Uterus (tissue), 4 donors: ENCODE results near the gene PPP1R16B. TPM values are rescaled to one million over a fixed set of nuclear protein-coding genes. Genes with fewer than 3 reads are reported as not detected.
"Not testable (repeated sequence)": the region's sequence is repeated elsewhere in the genome, so short reads cannot be mapped to it uniquely, and the experiment has no call there.

ENCODE experiments used
- DNase-seq, 2 donors: peaks; one replicate each; pipeline ENCODE4 v3.0.0-alpha.2; 2019 to 2020
- H3K27ac ChIP-seq, 2 donors: fragments of 200-600 bp; sonication (generic); 1 replicate in 1 of 2; 2 replicates in 1 of 2; pipeline ENCODE4 v1.5.1; 2016 to 2018
- H3K27me3 ChIP-seq, 2 donors: fragments of 200-600 bp; sonication (generic); one replicate each; pipeline ENCODE4 v1.5.1; 2018 to 2019; ENCODE audit warnings: control low read depth in 1 of 2
- H3K36me3 ChIP-seq, 2 donors: fragments of 200-600 bp; sonication (generic); one replicate each; pipeline ENCODE4 v1.5.1; 2019; ENCODE audit warnings: control low read depth in 1 of 2
- H3K4me1 ChIP-seq, 2 donors: fragments of 200-600 bp; sonication (generic); one replicate each; pipeline ENCODE4 v1.5.1; 2018 to 2019; ENCODE audit warnings: control low read depth in 1 of 2
- H3K4me3 ChIP-seq, 2 donors: fragments of 200-600 bp; sonication (generic); 1 replicate in 1 of 2; 2 replicates in 1 of 2; pipeline ENCODE4 v1.5.1; 2018 to 2019; ENCODE audit warnings: mild to moderate bottlenecking in 1 of 2
- H3K9me3 ChIP-seq, 2 donors: fragments of 200-600 bp; sonication (generic); one replicate each; pipeline ENCODE4 v1.5.1; 2019; ENCODE audit warnings: control low read depth in 1 of 2
- CTCF ChIP-seq, 4 experiments: fragments of 200-600 bp in 2 of 4; fragments of 450-650 bp in 2 of 4; sonication (generic) in 2 of 4; IDR thresholded peaks; one replicate each; pipeline ENCODE4 v1.5.1; 2016 to 2019; ENCODE audit warnings: antibody characterized with exemption in 4 of 4, mild to moderate bottlenecking in 2 of 4, moderate library complexity in 1 of 4
- POLR2A ChIP-seq, 2 donors: fragments of 450-650 bp; IDR thresholded peaks; one replicate each; pipeline ENCODE4 v1.6.1; 2016; ENCODE audit warnings: antibody characterized with exemption in 2 of 2, mild to moderate bottlenecking in 1 of 2, moderate library complexity in 1 of 2
- intact Hi-C: fragments of 100-400 bp; cut with DNase I; formaldehyde crosslinking; loops from one replicate; pipeline ENCODE4 v1.15.1; 2023; ENCODE audit warnings: low total_unique reads
- total RNA-seq, 4 donors: library from RNA; depleted of rRNA in 3 of 4; stranded (reverse); fragments of >200 nt in 3 of 4; gene quantifications; one replicate each; pipeline versions ENCODE4 v1.1.0 to v1.2.4, GENCODE V29; 2014 to 2023
- donor health status: DM: yes; HTN: yes; CAD: no.

The PPP1R16B gene
- total RNA-seq, 4 donors from 2014 or later = 7.6 to 15.8 (median 12.5) TPM

GRCh38 chr20:38791940-38792339, 13.6 kb upstream of the PPP1R16B start:
- H3K27me3 ChIP-seq = no peaks in the 10 kb centered on the region
- no peak overlapping the region for H3K27ac ChIP-seq
- intact Hi-C loops = no loop called here
- no peaks in the 10 kb centered on the region for H3K9me3 ChIP-seq
- TF ChIP-seq POLR2A (IDR thresholded peaks at IDR 0.05) (no peak), CTCF (IDR thresholded peaks at IDR 0.05) (no peak)
- no peaks in the 10 kb centered on the region for H3K4me1 ChIP-seq
- H3K4me3 ChIP-seq = no peak overlapping the region
- H3K36me3 ChIP-seq = no peaks in the 10 kb centered on the region
- DNase-seq = no peak

- intact Hi-C loops, H3K4me3 ChIP-seq: not testable (repeated sequence)
Measured at GRCh38 chr20:38794057-38794456, 11.4 kb upstream of the PPP1R16B start.

GRCh38 chr20:38798266-38798665, 7.2 kb upstream of the PPP1R16B start:
- Histone ChIP-seq H3K27me3 (no peaks in the 10 kb centered on the region), H3K4me1 (no peaks in the 10 kb centered on the region), H3K27ac (no peak overlapping the region), H3K36me3 (no peaks in the 10 kb centered on the region), H3K9me3 (no peaks in the 10 kb centered on the region), H3K4me3 (no peak overlapping the region)
- no peak for TF ChIP-seq POLR2A (IDR thresholded peaks at IDR 0.05)
- TF ChIP-seq CTCF (IDR thresholded peaks at IDR 0.05) = no peak
- intact Hi-C loops = no loop called here
- no peak for DNase-seq

More at GRCh38 chr20:38794057-38794456, 11.4 kb upstream of the PPP1R16B start:
- not testable (repeated sequence) for DNase-seq, H3K9me3 ChIP-seq, H3K4me1 ChIP-seq, H3K36me3 ChIP-seq, H3K27ac ChIP-seq, H3K27me3 ChIP-seq

- H3K36me3 ChIP-seq = no peaks in the 10 kb centered on the region
- no peak overlapping the region for H3K27ac ChIP-seq
- no peak for TF ChIP-seq CTCF (IDR thresholded peaks at IDR 0.05)
- TF ChIP-seq POLR2A (IDR thresholded peaks at IDR 0.05) = no peak
- intact Hi-C loops = no loop called here
- H3K27me3 ChIP-seq = no peaks in the 10 kb centered on the region
- H3K4me3 ChIP-seq = no peak overlapping the region
- peak in 1 of 2 donors; percentile 26 for DNase-seq
- no peaks in the 10 kb centered on the region for H3K4me1 ChIP-seq
- H3K9me3 ChIP-seq = no peaks in the 10 kb centered on the region
Measured at GRCh38 chr20:38799203-38799602, 6.3 kb upstream of the PPP1R16B start.

- H3K27me3 ChIP-seq = peaks cover 0 to 5% of the 10 kb centered on the region in 2 donors
- intact Hi-C loops = loop anchor here (10.0 kb wide), 1 partner anchor 94 kb away; no protein-coding TSS in a partner anchor
Measured at GRCh38 chr20:38800882-38801281, 4.6 kb upstream of the PPP1R16B start.

More at GRCh38 chr20:38800882-38801281, 4.6 kb upstream of the PPP1R16B start:
- H3K36me3 ChIP-seq = no peaks in the 10 kb centered on the region
- H3K27ac ChIP-seq = no peak overlapping the region
- H3K4me3 ChIP-seq = no peak overlapping the region
- TF ChIP-seq POLR2A (IDR thresholded peaks at IDR 0.05) (no peak), CTCF (IDR thresholded peaks at IDR 0.05) (no peak)
- peaks cover 0 to 4% of the 10 kb centered on the region in 2 donors for H3K4me1 ChIP-seq
- DNase-seq = no peak
- no peaks in the 10 kb centered on the region for H3K9me3 ChIP-seq
